ENCODE measurements around the gene NOC4L.

DNA sequence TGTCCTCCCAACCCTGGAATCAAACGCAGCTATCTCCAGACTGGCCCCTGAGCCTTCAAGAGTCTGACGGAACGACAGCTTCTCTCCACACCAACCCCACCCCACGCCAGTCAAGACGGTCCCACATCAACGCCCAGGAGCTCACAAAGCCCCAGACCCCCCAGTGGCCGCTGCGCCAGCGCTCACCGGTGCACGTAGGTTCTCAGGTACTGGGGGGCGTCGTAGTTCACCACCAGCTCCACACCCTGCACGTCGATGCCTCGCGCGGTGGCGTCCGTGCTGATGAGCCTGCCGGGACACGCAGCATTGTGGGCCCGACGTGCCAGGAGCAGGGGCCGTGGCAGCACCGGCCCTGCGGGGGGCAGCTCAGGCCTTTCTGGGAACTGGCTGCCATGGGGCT lies 4.3 kb upstream of the NOC4L start:
- TF ChIP-seq, protein P1, sequence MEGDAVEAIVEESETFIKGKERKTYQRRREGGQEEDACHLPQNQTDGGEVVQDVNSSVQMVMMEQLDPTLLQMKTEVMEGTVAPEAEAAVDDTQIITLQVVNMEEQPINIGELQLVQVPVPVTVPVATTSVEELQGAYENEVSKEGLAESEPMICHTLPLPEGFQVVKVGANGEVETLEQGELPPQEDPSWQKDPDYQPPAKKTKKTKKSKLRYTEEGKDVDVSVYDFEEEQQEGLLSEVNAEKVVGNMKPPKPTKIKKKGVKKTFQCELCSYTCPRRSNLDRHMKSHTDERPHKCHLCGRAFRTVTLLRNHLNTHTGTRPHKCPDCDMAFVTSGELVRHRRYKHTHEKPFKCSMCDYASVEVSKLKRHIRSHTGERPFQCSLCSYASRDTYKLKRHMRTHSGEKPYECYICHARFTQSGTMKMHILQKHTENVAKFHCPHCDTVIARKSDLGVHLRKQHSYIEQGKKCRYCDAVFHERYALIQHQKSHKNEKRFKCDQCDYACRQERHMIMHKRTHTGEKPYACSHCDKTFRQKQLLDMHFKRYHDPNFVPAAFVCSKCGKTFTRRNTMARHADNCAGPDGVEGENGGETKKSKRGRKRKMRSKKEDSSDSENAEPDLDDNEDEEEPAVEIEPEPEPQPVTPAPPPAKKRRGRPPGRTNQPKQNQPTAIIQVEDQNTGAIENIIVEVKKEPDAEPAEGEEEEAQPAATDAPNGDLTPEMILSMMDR (IDR thresholded peaks at IDR 0.05), result no peak
- no peak for TF ChIP-seq POLR2A (IDR thresholded peaks at IDR 0.05; ENCODE audit: low read depth)
